GM08714 (cell line): Measurements from ENCODE around the gene CYP3A5.

Experiments
- H3K4me3 ChIP-seq: fragments of 200-500 bp; sonication (Bioruptor generic); 2 replicates; pipeline ENCODE4 v1.5.1; 2014; ENCODE audit warnings: mild to moderate bottlenecking, low read length, inconsistent platforms
- ZNF274 ChIP-seq: IDR thresholded peaks from 2 replicates; pipeline ENCODE4 v1.6.1; 2012; ENCODE audit warnings: mild to moderate bottlenecking, low read depth, low read length

The CYP3A5 gene

GRCh38 chr7:99631295-99632109 lies 48.3 kb downstream of the CYP3A5 start:
- TF ChIP-seq ZNF274 = no peak

DNA sequence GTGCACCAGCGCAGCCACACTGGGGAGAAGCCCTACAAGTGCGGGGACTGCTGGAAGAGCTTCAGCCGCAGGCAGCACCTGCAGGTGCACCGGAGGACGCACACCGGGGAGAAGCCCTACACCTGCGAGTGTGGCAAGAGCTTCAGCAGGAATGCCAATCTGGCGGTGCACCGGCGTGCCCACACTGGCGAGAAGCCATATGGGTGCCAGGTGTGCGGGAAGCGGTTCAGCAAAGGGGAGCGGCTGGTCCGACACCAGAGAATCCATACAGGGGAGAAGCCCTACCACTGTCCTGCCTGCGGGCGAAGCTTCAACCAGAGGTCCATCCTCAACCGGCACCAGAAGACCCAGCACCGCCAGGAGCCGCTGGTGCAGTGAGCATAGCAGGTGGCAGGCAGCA lies 50.2 kb downstream of the CYP3A5 start:
- TF ChIP-seq ZNF274 = no peak
- H3K4me3 ChIP-seq = no peak overlapping the region

More at GRCh38 chr7:99631295-99632109, 48.3 kb downstream of the CYP3A5 start:
- no peak overlapping the region for H3K4me3 ChIP-seq

DNA sequence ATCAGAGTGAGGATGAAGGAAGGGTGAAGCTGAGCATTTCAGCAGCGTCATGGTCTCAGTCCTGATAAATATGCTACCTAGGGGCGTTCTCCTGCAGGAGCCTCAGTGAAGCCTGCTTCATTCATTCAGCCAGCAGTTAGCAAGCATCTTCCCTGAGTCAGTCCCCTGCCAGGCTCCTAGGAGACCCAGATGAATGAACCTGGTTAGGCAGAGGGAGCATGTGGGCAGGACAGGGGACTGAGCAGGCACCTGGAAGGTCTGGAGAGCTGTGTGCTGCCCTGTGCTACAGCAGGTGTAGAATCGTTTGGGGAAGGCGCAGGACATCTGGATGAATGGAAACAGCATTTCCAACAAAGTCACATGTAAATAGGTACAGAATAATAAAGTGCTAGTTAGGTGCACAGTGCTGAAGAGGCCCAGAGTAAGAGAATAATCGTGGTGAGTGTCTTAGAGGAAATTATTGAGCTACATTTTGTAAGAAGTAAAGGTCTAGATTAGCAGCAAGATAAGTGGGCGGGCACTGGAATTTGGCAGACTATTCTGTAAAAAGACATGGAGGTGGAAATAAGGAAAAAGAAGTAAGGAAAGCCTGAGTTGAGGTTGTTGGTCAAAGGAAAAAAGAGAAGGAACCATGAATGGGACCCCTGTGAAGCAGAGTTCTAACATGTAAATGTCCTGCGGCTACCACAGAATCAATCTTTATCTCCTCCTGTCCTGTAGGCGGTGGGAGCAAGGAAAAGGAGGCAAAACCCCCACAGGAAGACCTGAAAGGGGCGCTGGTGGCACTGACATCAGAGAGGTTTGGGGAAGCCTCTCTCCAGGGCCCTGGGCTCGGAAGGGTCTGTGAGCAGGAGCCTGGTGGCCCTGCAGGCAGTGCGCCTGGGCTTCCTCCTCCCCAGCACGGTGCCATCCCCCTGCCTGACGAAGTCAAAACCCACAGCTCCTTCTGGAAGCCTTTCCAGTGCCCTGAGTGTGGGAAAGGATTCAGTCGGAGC lies 51.0 kb downstream of the CYP3A5 start:
- H3K4me3 ChIP-seq = no peak overlapping the region

DNA sequence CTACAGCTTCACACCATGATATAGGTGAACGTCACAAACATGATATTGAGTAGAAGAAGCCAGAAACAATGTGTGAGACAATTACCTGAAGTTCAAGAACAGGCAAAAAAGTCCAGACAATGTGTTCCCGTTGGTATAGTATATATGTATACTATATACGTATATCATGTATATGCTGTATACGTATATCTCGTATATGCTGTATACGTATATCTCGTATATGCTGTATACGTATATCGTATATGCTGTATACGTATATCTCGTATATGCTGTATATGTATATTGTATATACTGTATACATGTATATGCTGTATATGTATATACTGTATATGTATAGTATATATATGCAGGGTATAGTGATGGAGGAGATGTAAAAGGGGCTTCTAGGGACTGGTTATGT lies 52.3 kb downstream of the CYP3A5 start:
- no peak overlapping the region for H3K4me3 ChIP-seq
- no peak for TF ChIP-seq ZNF274

More for the DNA sequence above, 51.0 kb downstream of the CYP3A5 start:
- no peak for TF ChIP-seq ZNF274

- TF ChIP-seq ZNF274 = no peak
- H3K4me3 ChIP-seq = no peak overlapping the region
Observed at GRCh38 chr7:99626661-99627060, 53.1 kb downstream of the CYP3A5 start.

DNA sequence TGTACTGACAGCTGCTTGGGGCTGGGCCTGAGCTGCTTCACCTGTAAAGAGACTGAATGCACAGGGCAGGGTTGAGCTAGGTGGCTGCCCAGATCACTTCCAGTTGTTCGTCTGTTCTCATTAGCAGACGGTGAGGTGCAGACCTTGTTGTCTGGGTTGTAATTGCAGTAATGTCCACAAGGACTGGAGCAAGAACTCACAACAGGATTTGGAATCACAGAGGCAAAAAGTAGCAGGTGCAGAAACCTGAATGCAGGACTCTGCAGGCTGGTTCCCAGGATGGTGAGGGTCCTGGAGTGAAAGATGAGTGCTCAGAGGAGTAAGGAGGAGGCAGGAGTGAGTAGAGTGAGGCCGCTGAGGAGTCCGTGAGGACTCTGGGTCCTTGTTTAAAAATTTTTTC lies 53.8 kb downstream of the CYP3A5 start:
- no peak for TF ChIP-seq ZNF274
- no peak overlapping the region for H3K4me3 ChIP-seq

DNA sequence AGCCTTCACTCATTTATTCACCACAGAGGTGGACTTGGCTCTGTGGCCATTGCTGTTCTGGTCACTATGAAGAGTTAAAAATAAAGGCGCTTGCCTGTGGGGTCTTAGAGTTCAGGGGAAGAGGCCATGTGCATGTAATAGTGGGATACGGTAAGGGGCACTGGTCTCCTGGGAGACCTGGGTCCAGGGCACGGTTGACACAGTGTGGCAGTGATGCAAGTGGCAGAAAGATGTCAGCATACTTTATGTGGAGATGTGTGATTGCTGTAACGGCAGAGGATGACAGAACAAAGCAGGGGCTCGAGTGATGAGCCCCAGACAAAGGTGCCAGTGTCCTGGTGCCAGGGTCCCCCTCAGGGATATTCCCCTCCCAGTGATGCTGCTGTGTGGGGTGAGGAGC lies 54.5 kb downstream of the CYP3A5 start:
- no peak for TF ChIP-seq ZNF274
- H3K4me3 ChIP-seq = no peak overlapping the region

GRCh38 chr7:99624484-99624883 lies 55.3 kb downstream of the CYP3A5 start:
- no peak for TF ChIP-seq ZNF274

DNA sequence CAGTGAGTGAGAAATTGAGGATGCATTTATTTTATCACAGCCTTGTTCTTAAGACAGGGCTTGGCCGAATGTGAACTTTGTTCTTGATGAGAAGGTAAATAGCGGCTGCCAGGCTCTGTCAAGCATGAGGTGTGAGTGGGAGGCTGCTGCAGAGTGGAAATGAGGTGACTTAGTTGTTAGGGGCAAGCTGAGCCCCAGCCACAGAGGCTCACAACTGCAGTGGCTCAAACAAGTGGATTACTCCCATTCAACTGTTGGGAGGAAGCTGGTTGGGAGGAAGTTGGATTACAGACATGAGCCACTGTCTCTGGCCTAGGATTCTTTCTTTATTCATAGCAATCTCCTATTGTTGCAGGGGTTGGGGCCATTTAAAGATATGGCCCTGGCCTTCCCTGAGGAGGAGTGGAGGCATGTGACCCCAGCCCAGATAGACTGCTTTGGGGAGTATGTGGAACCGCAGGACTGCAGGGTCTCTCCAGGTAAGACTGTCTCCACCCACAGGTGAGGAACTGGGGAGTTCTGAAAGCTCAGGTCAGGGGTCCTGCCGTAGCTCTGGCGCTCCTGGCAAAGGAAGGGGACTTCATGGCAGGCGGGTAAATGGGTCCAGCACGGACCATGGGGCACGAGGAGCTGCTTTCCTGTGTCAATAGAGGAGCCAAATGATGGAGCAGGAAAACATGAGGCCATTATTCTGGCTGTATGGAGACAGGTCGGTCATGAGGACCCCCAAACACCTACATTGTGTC lies 55.9 kb downstream of the CYP3A5 start:
- no peak overlapping the region for H3K4me3 ChIP-seq
- no peak for TF ChIP-seq ZNF274

More at GRCh38 chr7:99624484-99624883, 55.3 kb downstream of the CYP3A5 start:
- H3K4me3 ChIP-seq = no peak overlapping the region

GRCh38 chr7:99623091-99623693 lies 56.6 kb downstream of the CYP3A5 start:
- H3K4me3 ChIP-seq = no peak overlapping the region
- TF ChIP-seq ZNF274 = no peak

DNA sequence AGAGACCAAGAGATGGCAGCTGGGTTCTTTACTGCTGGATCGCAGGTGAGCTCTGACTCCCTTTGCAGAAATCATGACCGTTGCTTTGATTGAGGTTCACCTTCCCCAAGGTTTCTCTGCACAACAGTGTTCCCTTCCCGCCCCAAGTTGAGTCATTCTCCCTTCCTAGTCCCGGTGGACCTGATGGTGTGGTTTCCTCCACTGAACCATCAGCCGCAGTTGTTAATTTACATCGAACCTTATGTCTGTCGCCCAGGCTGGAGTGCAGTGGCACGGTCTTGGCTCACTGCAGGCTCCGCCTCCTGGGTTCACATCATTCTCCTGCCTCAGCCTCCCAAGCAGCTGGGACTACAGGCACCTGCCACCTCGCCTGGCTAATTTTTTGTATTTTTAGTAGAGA lies 57.2 kb downstream of the CYP3A5 start:
- no peak for TF ChIP-seq ZNF274
- no peak overlapping the region for H3K4me3 ChIP-seq

DNA sequence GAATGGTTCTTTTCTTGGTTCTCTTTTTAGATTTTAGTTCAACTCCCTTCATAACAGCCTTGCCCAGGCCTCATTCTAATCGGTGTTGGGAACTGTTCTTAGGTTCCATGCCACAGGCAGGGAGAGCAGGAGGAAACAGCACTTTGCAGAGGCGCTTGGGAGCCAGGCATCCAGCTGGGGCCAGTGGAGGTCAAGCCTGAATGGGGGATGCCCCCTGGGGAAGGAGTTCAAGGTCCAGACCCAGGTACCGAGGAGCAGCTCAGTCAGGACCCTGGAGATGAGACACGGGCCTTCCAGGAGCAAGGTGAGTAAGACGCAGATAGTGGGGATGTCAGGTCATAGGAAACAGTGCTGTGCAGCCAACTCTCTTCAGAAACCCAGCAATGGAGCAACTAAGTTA lies 58.5 kb downstream of the CYP3A5 start:
- no peak overlapping the region for H3K4me3 ChIP-seq
- no peak for TF ChIP-seq ZNF274

DNA sequence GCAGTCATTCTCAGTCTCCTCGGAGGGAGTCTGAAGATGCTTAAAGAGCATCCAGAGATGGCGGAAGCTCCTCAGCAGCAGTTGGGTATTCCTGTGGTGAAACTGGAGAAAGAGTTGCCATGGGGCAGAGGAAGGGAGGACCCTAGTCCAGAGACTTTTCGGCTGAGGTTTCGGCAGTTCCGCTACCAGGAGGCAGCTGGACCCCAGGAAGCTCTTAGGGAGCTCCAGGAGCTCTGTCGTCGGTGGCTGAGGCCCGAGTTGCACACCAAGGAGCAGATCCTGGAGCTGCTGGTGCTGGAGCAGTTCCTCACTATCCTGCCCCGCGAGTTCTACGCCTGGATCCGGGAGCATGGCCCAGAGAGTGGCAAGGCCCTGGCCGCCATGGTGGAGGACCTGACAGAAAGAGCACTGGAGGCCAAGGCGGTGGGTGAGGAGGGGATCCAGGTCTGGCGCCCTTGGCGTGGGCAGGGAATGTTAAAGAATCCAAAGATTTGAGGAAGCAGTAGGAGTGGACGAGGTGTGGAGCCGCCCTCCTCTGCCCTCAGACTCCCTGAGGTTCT lies 60.1 kb downstream of the CYP3A5 start:
- TF ChIP-seq ZNF274 = no peak
- H3K4me3 ChIP-seq = no peak overlapping the region
